ENCODE results near the gene TXK.

TXK gene

GRCh38 chr4:48137846-48138245 lies 3.8 kb upstream of the TXK start:
- DNase-seq (ENCODE audit: low read depth in 2 of 2): no peak

GRCh38 chr4:48133669-48134068 lies 381 bp downstream of the TXK start:
- DNase-seq (ENCODE audit: low read depth in 2 of 2): no peak

GRCh38 chr4:48131736-48132135 lies 2.3 kb downstream of the TXK start:
- DNase-seq (ENCODE audit: low read depth in 2 of 2): no peak

GRCh38 chr4:48130100-48130499 lies 4.0 kb downstream of the TXK start:
- DNase-seq (ENCODE audit: low read depth in 2 of 2): no peak

GRCh38 chr4:48129307-48130014 lies 4.6 kb downstream of the TXK start:
- DNase-seq (ENCODE audit: low read depth in 2 of 2): no peak

- peak in 1 of 2 donors; percentile 46 for DNase-seq (ENCODE audit: low read depth in 2 of 2)
These were observed 6.2 kb downstream of the TXK start for GRCh38 chr4:48127682-48128404.

GRCh38 chr4:48127231-48127630 lies 6.8 kb downstream of the TXK start:
- DNase-seq (ENCODE audit: low read depth in 2 of 2): no peak

- no peak for DNase-seq (ENCODE audit: low read depth in 2 of 2)
These were observed 7.4 kb downstream of the TXK start for GRCh38 chr4:48126621-48127020.

GRCh38 chr4:48124870-48125269 lies 9.2 kb downstream of the TXK start:
- no peak for DNase-seq (ENCODE audit: low read depth in 2 of 2)

- DNase-seq (ENCODE audit: low read depth in 2 of 2): no peak
These were observed 11.3 kb downstream of the TXK start for GRCh38 chr4:48122756-48123155.

- no peak for DNase-seq (ENCODE audit: low read depth in 2 of 2)
These were observed 12.9 kb downstream of the TXK start for GRCh38 chr4:48121180-48121579.

- DNase-seq (ENCODE audit: low read depth in 2 of 2): no peak
These were observed 13.9 kb downstream of the TXK start for GRCh38 chr4:48120132-48120531.

GRCh38 chr4:48119646-48120045 lies 14.4 kb downstream of the TXK start:
- no peak for DNase-seq (ENCODE audit: low read depth in 2 of 2)

- DNase-seq (ENCODE audit: low read depth in 2 of 2): no peak
These were observed 16.0 kb downstream of the TXK start for GRCh38 chr4:48118081-48118480.

- DNase-seq (ENCODE audit: low read depth in 2 of 2): no peak
These were observed 17.5 kb downstream of the TXK start for GRCh38 chr4:48116582-48116981.

- DNase-seq (ENCODE audit: low read depth in 2 of 2): no peak
These were observed 19.6 kb downstream of the TXK start for GRCh38 chr4:48114412-48114811.

- DNase-seq (ENCODE audit: low read depth in 2 of 2): no peak
These were observed 21.9 kb downstream of the TXK start for GRCh38 chr4:48112017-48112667.

GRCh38 chr4:48110452-48110978 lies 23.5 kb downstream of the TXK start:
- DNase-seq (ENCODE audit: low read depth in 2 of 2): no peak

GRCh38 chr4:48109413-48110263 lies 24.4 kb downstream of the TXK start:
- DNase-seq (ENCODE audit: low read depth in 2 of 2): no peak

- DNase-seq (ENCODE audit: low read depth in 2 of 2): no peak
These were observed 25.6 kb downstream of the TXK start for GRCh38 chr4:48108309-48109073.

GRCh38 chr4:48105230-48105629 lies 28.8 kb downstream of the TXK start:
- DNase-seq (ENCODE audit: low read depth in 2 of 2): no peak
